ENCODE results near the gene DLG2. TPM values are rescaled to one million over a fixed set of nuclear protein-coding genes. Genes with fewer than 3 reads are reported as not detected.

The DLG2 gene
- total and polyA plus RNA-seq, 2 of the 8 experiments (the other 6 are each of a cell fraction or from before 2014, with no cell fraction given), result 1.7 to 14.3 TPM

DNA sequence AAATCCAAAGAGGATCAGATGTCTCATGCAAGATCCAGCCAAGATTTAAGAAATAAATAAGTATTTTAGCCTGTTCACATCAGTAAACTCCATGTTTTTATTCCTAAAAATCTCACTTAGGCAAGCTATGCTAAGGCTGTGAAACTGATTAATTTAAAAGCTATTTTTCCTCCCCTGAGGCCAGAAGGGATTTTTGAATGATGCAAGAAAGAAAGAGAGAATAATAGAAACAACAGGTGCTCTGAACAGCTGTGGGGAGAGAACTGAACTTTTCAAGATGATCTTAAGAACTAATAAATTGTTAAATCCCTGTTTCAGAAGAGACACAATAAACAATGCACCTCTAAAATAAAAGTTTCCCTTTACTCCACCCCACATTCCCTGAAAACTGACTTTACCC is 241.6 kb downstream of the DLG2 start:
- Histone ChIP-seq H2AFZ (ENCODE audit: low read length) (no peak overlapping the region), H3K36me3 (ENCODE audit: control insufficient read depth in 2 of 4, insufficient read depth in 4 of 4, low read length in 3 of 4) (no peaks in the 10 kb centered on the region), H3K56ac (replicated peaks; ENCODE audit: insufficient read length, low read depth, low read length) (no peak overlapping the region), H4K91ac (replicated peaks; ENCODE audit: insufficient read length, low read length) (no peak overlapping the region), H3K4ac (replicated peaks; ENCODE audit: insufficient read length, low read depth, low read length) (no peak overlapping the region), H3K9me3 (ENCODE audit: insufficient read depth in 2 of 2, low read depth in 1 of 2, low read length in 1 of 2) (no peaks in the 10 kb centered on the region), H2BK120ac (replicated peaks; ENCODE audit: low read depth, low read length) (no peak overlapping the region), H2AK5ac (ENCODE audit: low read depth, low read length) (no peak overlapping the region), H3K27ac (ENCODE audit: low read depth, low read length) (no peak overlapping the region), H3K79me2 (ENCODE audit: control insufficient read depth in 1 of 2, insufficient read depth in 2 of 2, low read length in 2 of 2) (no peaks in the 10 kb centered on the region), H3K23ac (ENCODE audit: insufficient read length) (no peak overlapping the region), H3K4me1 (replicated peaks in 1 of 4; ENCODE audit: control insufficient read depth in 3 of 4, insufficient read depth in 4 of 4, low read length in 3 of 4) (peaks cover 0 to 10% (median 0%) of the 10 kb centered on the region in 4 experiments; a peak in 2 of 7 replicates), H3K4me3 (ENCODE audit: extremely low read depth in 1 of 4, insufficient read depth in 2 of 4, low read depth in 3 of 4, low read length in 4 of 4) (no peak overlapping the region), H3K4me2 (ENCODE audit: insufficient read depth in 1 of 2, low read depth in 2 of 2, low read length in 2 of 2) (no peak overlapping the region), H2BK12ac (ENCODE audit: low read depth, low read length) (no peak overlapping the region), H4K8ac (ENCODE audit: extremely low read depth, insufficient read depth, low read length) (no peak overlapping the region), H3K14ac (ENCODE audit: insufficient read length) (no peak overlapping the region), H2BK20ac (ENCODE audit: low read length) (no peak overlapping the region), H3K79me1 (ENCODE audit: low read depth, low read length) (no peaks in the 10 kb centered on the region), H3K27me3 (replicated peaks in 1 of 4; ENCODE audit: control insufficient read depth in 3 of 4, extremely low read depth in 1 of 4, insufficient read depth in 3 of 4, low read length in 3 of 4) (no peaks in the 10 kb centered on the region), H2BK15ac (ENCODE audit: low read length) (no peak overlapping the region), H4K5ac (ENCODE audit: insufficient read length, low read depth, low read length) (peak overlapping the region; percentile 71), H3K18ac (ENCODE audit: extremely low read depth, low read length) (no peak overlapping the region), H3K23me2 (ENCODE audit: low read depth, low read length) (no peaks in the 10 kb centered on the region), H2BK5ac (ENCODE audit: low read depth, low read length) (no peak overlapping the region), H4K20me1 (replicated peaks in 1 of 2; ENCODE audit: control insufficient read depth in 1 of 2, insufficient read depth in 2 of 2, low read length in 2 of 2) (no peaks in the 10 kb centered on the region), H3K9ac (replicated peaks in 1 of 4; ENCODE audit: extremely low read depth in 1 of 4, low read depth in 3 of 4, low read length in 3 of 4) (no peak overlapping the region)
- TF ChIP-seq PHF8 (conservative IDR thresholded peaks at IDR 0.05; ENCODE audit: low read depth, low read length) (no peak), CREB1 (IDR thresholded peaks at IDR 0.05) (no peak), CEBPB (IDR thresholded peaks at IDR 0.05; ENCODE audit: low read depth, low read length) (peak; percentile 26; the same call in 1 of the 2 replicates)
- ChIA-PET POLR2A (ENCODE audit: partially characterized antibody) (no interaction called here), CTCF (ENCODE audit: partially characterized antibody) (no interaction called here)
- FAIRE-seq, result no peak
- DNase-seq (ENCODE audit: low read depth in 1 of 2, low spot score in 2 of 2), result no peak
